GM18502 (cell line): ENCODE measurements around the gene SLCO3A1.

Experiments
- ATAC-seq: cut with Tn5 transposase; IDR thresholded peaks from one replicate; pipeline ENCODE4 v1.9.1; 2021; ENCODE audit warnings: mild to moderate bottlenecking; ENCODE audit not compliant: unreplicated experiment, poor library complexity

The SLCO3A1 gene

GRCh38 chr15:91929509-91929908 is 76.0 kb downstream of the SLCO3A1 start:
- ATAC-seq, result no peak

GRCh38 chr15:91930092-91930491 is 76.6 kb downstream of the SLCO3A1 start:
- ATAC-seq, result no peak

- no peak for ATAC-seq
Observed at GRCh38 chr15:91936182-91936775, 82.8 kb downstream of the SLCO3A1 start.

- no peak for ATAC-seq
Observed at GRCh38 chr15:91936927-91937326, 83.4 kb downstream of the SLCO3A1 start.

- ATAC-seq, result no peak
Observed at GRCh38 chr15:91938136-91938535, 84.6 kb downstream of the SLCO3A1 start.

- no peak for ATAC-seq
Observed at GRCh38 chr15:91939403-91939831, 85.9 kb downstream of the SLCO3A1 start.

GRCh38 chr15:91940496-91941381 is 87.2 kb downstream of the SLCO3A1 start:
- no peak for ATAC-seq

- ATAC-seq, result no peak
Observed at GRCh38 chr15:91941871-91942658, 88.6 kb downstream of the SLCO3A1 start.

- ATAC-seq, result no peak
Observed at GRCh38 chr15:91942720-91943394, 89.3 kb downstream of the SLCO3A1 start.

GRCh38 chr15:91944331-91944730 is 90.8 kb downstream of the SLCO3A1 start:
- ATAC-seq, result no peak

- no peak for ATAC-seq
Observed at GRCh38 chr15:91945385-91945784, 91.9 kb downstream of the SLCO3A1 start.

- no peak for ATAC-seq
Observed at GRCh38 chr15:91946075-91946474, 92.6 kb downstream of the SLCO3A1 start.

- no peak for ATAC-seq
Observed at GRCh38 chr15:91946581-91947292, 93.2 kb downstream of the SLCO3A1 start.

GRCh38 chr15:91947293-91947679 is 93.8 kb downstream of the SLCO3A1 start:
- ATAC-seq, result no peak

GRCh38 chr15:91947683-91948608 is 94.4 kb downstream of the SLCO3A1 start:
- ATAC-seq, result no peak

GRCh38 chr15:91949361-91949760 is 95.9 kb downstream of the SLCO3A1 start:
- no peak for ATAC-seq

GRCh38 chr15:91950054-91950453 is 96.5 kb downstream of the SLCO3A1 start:
- no peak for ATAC-seq

- no peak for ATAC-seq
Observed at GRCh38 chr15:91950631-91951329, 97.3 kb downstream of the SLCO3A1 start.
